DND-41 (cell line): ENCODE data around the gene USP17L20.
A peak's percentile ranks its signal among the peaks of the same experiment; 100 is the strongest.
"Not testable (repeated sequence)": the region's sequence is repeated elsewhere in the genome, so short reads cannot be mapped to it uniquely, and the experiment has no call there.

ENCODE experiments used
- ATAC-seq: fragments of 200-7000 bp; cut with Tn5 transposase; 3 replicates; pipeline ENCODE4 v1.9.1; 2021; ENCODE audit warnings: low read depth; ENCODE audit not compliant: insufficient read depth
- DNase-seq: peaks from one replicate; pipeline ENCODE4 v3.0.0-alpha.2; 2020
- H2AFZ ChIP-seq: 2 replicates; pipeline ENCODE4 v1.6.0; 2012; ENCODE audit warnings: low read depth, low read length
- H3K27ac ChIP-seq: 2 replicates; pipeline ENCODE4 v1.5.1; 2012; ENCODE audit warnings: low read length, inconsistent platforms
- H3K27me3 ChIP-seq: fragments of 200-600 bp; sonication (generic); 2 replicates; pipeline ENCODE4 v1.6.0; 2012; ENCODE audit warnings: low read length, mild to moderate bottlenecking, inconsistent platforms; ENCODE audit not compliant: insufficient read depth, poor library complexity
- H3K36me3 ChIP-seq: 2 replicates; pipeline ENCODE4 v1.5.1; 2012; ENCODE audit warnings: low read length, inconsistent platforms; ENCODE audit not compliant: insufficient read depth
- H3K4me1 ChIP-seq: 2 replicates; pipeline ENCODE4 v1.5.1; 2012; ENCODE audit warnings: mild to moderate bottlenecking, low read length; ENCODE audit not compliant: insufficient read depth
- H3K4me2 ChIP-seq: 2 replicates; pipeline ENCODE4 v1.6.0; 2012; ENCODE audit warnings: mild to moderate bottlenecking, moderate library complexity, low read length, inconsistent platforms; ENCODE audit not compliant: insufficient read depth
- H3K4me3 ChIP-seq, 2 experiments: fragments of 200-600 bp in 1 of 2; shearing (Covaris generic) in 1 of 2; 2 replicates each; pipeline ENCODE4 v1.5.1; 2012 to 2016; ENCODE audit warnings: inconsistent platforms in 2 of 2, low read length in 2 of 2, mild to moderate bottlenecking in 2 of 2, low read depth in 1 of 2, moderate library complexity in 1 of 2
- H3K79me2 ChIP-seq: 2 replicates; pipeline ENCODE4 v1.6.0; 2012; ENCODE audit warnings: low read length, inconsistent platforms; ENCODE audit not compliant: insufficient read depth
- H3K9ac ChIP-seq: 2 replicates; pipeline ENCODE4 v1.6.0; 2012; ENCODE audit warnings: low read depth, mild to moderate bottlenecking, inconsistent platforms, low read length, moderate library complexity
- H3K9me3 ChIP-seq: 2 replicates; pipeline ENCODE4 v1.5.1; 2012; ENCODE audit warnings: low read length, moderate library complexity, mild to moderate bottlenecking, inconsistent platforms; ENCODE audit not compliant: insufficient read depth, severe bottlenecking
- H4K20me1 ChIP-seq: 2 replicates; pipeline ENCODE4 v1.6.0; 2012; ENCODE audit warnings: low read length; ENCODE audit not compliant: insufficient read depth

The USP17L20 gene

GRCh38 chr4:9257824-9258223 lies at the start of gene USP17L20:
Gene USP17L20 (plus strand): TSS chr4:9258124. CDS start chr4:9258124, 0 bp downstream.
- H3K4me1 ChIP-seq, H3K27ac ChIP-seq, H3K9ac ChIP-seq, H3K79me2 ChIP-seq, H3K4me3 ChIP-seq, DNase-seq, H4K20me1 ChIP-seq, H3K4me2 ChIP-seq, ATAC-seq, H3K36me3 ChIP-seq, H2AFZ ChIP-seq, H3K27me3 ChIP-seq, H3K9me3 ChIP-seq: not testable (repeated sequence)

GRCh38 chr4:9210357-9210756 lies 47.6 kb upstream of the USP17L20 start, which contains the start of gene USP17L10:
Gene USP17L10 (plus strand): TSS chr4:9210657. CDS start chr4:9210657, 0 bp downstream.
- DNase-seq, H3K36me3 ChIP-seq, H3K4me1 ChIP-seq, H3K27ac ChIP-seq, H3K79me2 ChIP-seq, H3K9me3 ChIP-seq, H3K9ac ChIP-seq, H4K20me1 ChIP-seq, H3K4me2 ChIP-seq, ATAC-seq, H3K27me3 ChIP-seq, H2AFZ ChIP-seq, H3K4me3 ChIP-seq: not testable (repeated sequence)

- not testable (repeated sequence) for H3K9me3 ChIP-seq, ATAC-seq
- peak; percentile 0 for DNase-seq
Measured at GRCh38 chr4:9214701-9215100, 43.2 kb upstream of the USP17L20 start.

GRCh38 chr4:9215105-9215504 lies 42.8 kb upstream of the USP17L20 start, which contains the start of gene USP17L11:
Gene USP17L11 (plus strand): TSS chr4:9215405. CDS start chr4:9215405, 0 bp downstream.
- not testable (repeated sequence) for H2AFZ ChIP-seq, H3K79me2 ChIP-seq, ATAC-seq, H3K9ac ChIP-seq, H3K27me3 ChIP-seq, H4K20me1 ChIP-seq, H3K4me1 ChIP-seq, DNase-seq, H3K36me3 ChIP-seq, H3K27ac ChIP-seq, H3K4me3 ChIP-seq, H3K4me2 ChIP-seq, H3K9me3 ChIP-seq

More at GRCh38 chr4:9214701-9215100, 43.2 kb upstream of the USP17L20 start:
- H3K36me3 ChIP-seq, H2AFZ ChIP-seq, H3K9ac ChIP-seq, H3K27me3 ChIP-seq, H3K4me1 ChIP-seq, H3K4me3 ChIP-seq, H4K20me1 ChIP-seq, H3K27ac ChIP-seq, H3K4me2 ChIP-seq, H3K79me2 ChIP-seq: not testable (repeated sequence)

- not testable (repeated sequence) for H3K4me2 ChIP-seq, ATAC-seq, H2AFZ ChIP-seq, H3K9ac ChIP-seq, H4K20me1 ChIP-seq, DNase-seq, H3K27me3 ChIP-seq, H3K36me3 ChIP-seq, H3K79me2 ChIP-seq, H3K4me1 ChIP-seq, H3K4me3 ChIP-seq, H3K9me3 ChIP-seq, H3K27ac ChIP-seq
Measured at GRCh38 chr4:9219852-9220251, 38.1 kb upstream of the USP17L20 start, which contains the start of gene USP17L12. Gene USP17L12 (plus strand): TSS chr4:9220152. CDS start chr4:9220152, 0 bp downstream.

- DNase-seq, ATAC-seq, H3K4me1 ChIP-seq, H3K4me3 ChIP-seq, H3K79me2 ChIP-seq, H2AFZ ChIP-seq, H3K9ac ChIP-seq, H4K20me1 ChIP-seq, H3K27ac ChIP-seq, H3K36me3 ChIP-seq, H3K4me2 ChIP-seq, H3K27me3 ChIP-seq, H3K9me3 ChIP-seq: not testable (repeated sequence)
Measured at GRCh38 chr4:9224596-9224995, 33.3 kb upstream of the USP17L20 start, which contains the start of gene USP17L13. Gene USP17L13 (plus strand): TSS chr4:9224896. CDS start chr4:9224896, 0 bp downstream.

GRCh38 chr4:9230249-9230648 lies 27.7 kb upstream of the USP17L20 start:
- not testable (repeated sequence) for H2AFZ ChIP-seq, ATAC-seq, H3K4me1 ChIP-seq, H4K20me1 ChIP-seq, H3K9me3 ChIP-seq, H3K4me2 ChIP-seq, DNase-seq, H3K27ac ChIP-seq, H3K4me3 ChIP-seq, H3K79me2 ChIP-seq, H3K9ac ChIP-seq, H3K36me3 ChIP-seq, H3K27me3 ChIP-seq

- not testable (repeated sequence) for H3K9me3 ChIP-seq, H3K4me1 ChIP-seq, H3K9ac ChIP-seq, H3K27ac ChIP-seq, ATAC-seq, H3K4me2 ChIP-seq, H3K27me3 ChIP-seq, H2AFZ ChIP-seq, DNase-seq, H3K36me3 ChIP-seq, H4K20me1 ChIP-seq, H3K4me3 ChIP-seq, H3K79me2 ChIP-seq
Measured at GRCh38 chr4:9234085-9234484, 23.8 kb upstream of the USP17L20 start, which contains the start of gene USP17L15. Gene USP17L15 (plus strand): TSS chr4:9234385. CDS start chr4:9234385, 0 bp downstream.
